Keratinocyte (primary cell): ENCODE data around the gene MYH4. TPM values are rescaled to one million over a fixed set of nuclear protein-coding genes. Genes with fewer than 3 reads are reported as not detected.

ENCODE experiments used
- DNase-seq: peaks from one replicate; pipeline ENCODE4 v3.0.0-alpha.2; 2011; ENCODE audit warnings: low read depth, missing footprints, low spot score
- FAIRE-seq: peaks from 2 replicates; lab custom pipeline; 2011; peaks lifted over from hg19 to GRCh38; lab: Jason Lieb, UNC
- H2AFZ ChIP-seq: 2 replicates; pipeline ENCODE4 v1.6.0; 2012; ENCODE audit warnings: low read length, control low read depth, inconsistent platforms; ENCODE audit not compliant: control insufficient read depth
- H3K27ac ChIP-seq: 2 replicates; pipeline ENCODE4 v1.5.1; 2011; ENCODE audit warnings: low read length; ENCODE audit not compliant: control insufficient read depth, insufficient read depth
- H3K27me3 ChIP-seq: 3 replicates; pipeline ENCODE4 v1.6.0; 2011; ENCODE audit warnings: low read length; ENCODE audit not compliant: control insufficient read depth, insufficient read depth; ENCODE audit errors: extremely low read depth
- H3K36me3 ChIP-seq, 2 experiments: 2 replicates in 1 of 2; 3 replicates in 1 of 2; pipeline ENCODE4 v1.5.1; 2011; ENCODE audit warnings: low read length in 2 of 2, mild to moderate bottlenecking in 1 of 2; ENCODE audit not compliant: control insufficient read depth in 2 of 2, insufficient read depth in 2 of 2; ENCODE audit errors: extremely low read depth in 1 of 2
- H3K4me1 ChIP-seq: 3 replicates; pipeline ENCODE4 v1.5.1; 2011; ENCODE audit warnings: low read length; ENCODE audit not compliant: control insufficient read depth, insufficient read depth; ENCODE audit errors: extremely low read depth
- H3K4me2 ChIP-seq: 3 replicates; pipeline ENCODE4 v1.6.0; 2011; ENCODE audit warnings: low read depth, low read length; ENCODE audit not compliant: control insufficient read depth, insufficient read depth; ENCODE audit errors: extremely low read depth
- H3K4me3 ChIP-seq, 3 experiments: fragments of 200-600 bp in 1 of 3; sonication (generic) in 1 of 3; 2 replicates in 2 of 3; 3 replicates in 1 of 3; pipeline ENCODE4 v1.5.1; 2011 to 2016; ENCODE audit warnings: low read length in 3 of 3, mild to moderate bottlenecking in 3 of 3, control low read depth in 2 of 3, inconsistent platforms in 1 of 3, low read depth in 1 of 3, mixed read lengths in 1 of 3, mixed run types in 1 of 3, moderate library complexity in 1 of 3; ENCODE audit not compliant: control insufficient read depth in 2 of 3, insufficient read depth in 2 of 3; ENCODE audit errors: extremely low read depth in 1 of 3
- H3K79me2 ChIP-seq: 2 replicates; pipeline ENCODE4 v1.6.0; 2012; ENCODE audit warnings: low read length; ENCODE audit not compliant: control insufficient read depth, insufficient read depth
- H3K9ac ChIP-seq: 3 replicates; pipeline ENCODE4 v1.6.0; 2011; ENCODE audit warnings: low read length; ENCODE audit not compliant: control insufficient read depth, insufficient read depth; ENCODE audit errors: extremely low read depth
- H3K9me1 ChIP-seq: 3 replicates; pipeline ENCODE4 v1.6.0; 2011; ENCODE audit warnings: low read length; ENCODE audit not compliant: control insufficient read depth, insufficient read depth; ENCODE audit errors: extremely low read depth
- H3K9me3 ChIP-seq: 2 replicates; pipeline ENCODE4 v1.5.1; 2012; ENCODE audit warnings: low read depth, low read length; ENCODE audit not compliant: control insufficient read depth
- H4K20me1 ChIP-seq: 3 replicates; pipeline ENCODE4 v1.6.0; 2011; ENCODE audit warnings: low read length; ENCODE audit not compliant: control insufficient read depth, insufficient read depth; ENCODE audit errors: extremely low read depth
- CTCF ChIP-seq, 3 experiments: IDR thresholded peaks in 1 of 3; conservative IDR thresholded peaks in 1 of 3; optimal IDR thresholded peaks in 1 of 3; 2 replicates in 2 of 3; 3 replicates in 1 of 3; pipeline versions ENCODE3 to v1.5.1; 2011; ENCODE audit warnings: low read length in 3 of 3, mild to moderate bottlenecking in 3 of 3, moderate library complexity in 2 of 3, control low read depth in 1 of 3, inconsistent platforms in 1 of 3; ENCODE audit not compliant: insufficient read depth in 2 of 3; ENCODE audit errors: extremely low read depth in 1 of 3
- EZH2 ChIP-seq: IDR thresholded peaks from one replicate; pipeline ENCODE4 v1.6.1; 2012; ENCODE audit warnings: inconsistent platforms, mild to moderate bottlenecking, low read length, moderate library complexity
- dilution Hi-C: fragments of 300-500 bp; cut with MboI; formaldehyde crosslinking; loops from one replicate; pipeline ENCODE4 v1.7.0; 2020; ENCODE audit warnings: low sequenced_read_pairs; ENCODE audit not compliant: extremely low pct_ligation_motif_present
- polyA plus RNA-seq, 5 experiments: library from polyadenylated mRNA; depleted of rRNA in 3 of 5; stranded (reverse) in 3 of 5; stranded (forward) in 1 of 5; unstranded in 1 of 5; fragments of >200 nt; gene quantifications; 1 replicate in 1 of 5; 2 replicates in 3 of 5; 3 replicates in 1 of 5; pipeline versions ENCODE4 v1.2.1 to v1.2.3, GENCODE V29; 2011 to 2012; ENCODE audit warnings: missing spikeins in 2 of 5, low read depth in 1 of 5, low replicate concordance in 1 of 5

MYH4 gene
- polyA plus RNA-seq, 1 donor (not counting 4 experiments of a cell fraction or from before 2014, with no cell fraction given), result not detected

GRCh38 chr17:10458701-10459100 is 10.7 kb downstream of the MYH4 start:
- no peak for TF ChIP-seq EZH2
- no peak for TF ChIP-seq CTCF (optimal IDR thresholded peaks at IDR 0.05 in 1 of 3, IDR thresholded peaks at IDR 0.05 in 1 of 3, conservative IDR thresholded peaks at IDR 0.05 in 1 of 3; ENCODE audit: extremely low read depth in 1 of 3, insufficient read depth in 2 of 3, low read length in 3 of 3)
- dilution Hi-C loops, result no loop called here

GRCh38 chr17:10457952-10458351 is 11.4 kb downstream of the MYH4 start:
- Histone ChIP-seq H2AFZ (no peak overlapping the region), H4K20me1 (no peaks in the 10 kb centered on the region), H3K4me3 (no peak overlapping the region), H3K36me3 (no peaks in the 10 kb centered on the region), H3K27me3 (no peaks in the 10 kb centered on the region), H3K4me1 (no peaks in the 10 kb centered on the region), H3K9ac (no peak overlapping the region), H3K27ac (no peak overlapping the region), H3K9me3 (no peaks in the 10 kb centered on the region), H3K79me2 (no peaks in the 10 kb centered on the region), H3K9me1 (no peaks in the 10 kb centered on the region), H3K4me2 (no peak overlapping the region)
- no peak for DNase-seq
- FAIRE-seq, result no peak
- TF ChIP-seq CTCF (optimal IDR thresholded peaks at IDR 0.05 in 1 of 3, IDR thresholded peaks at IDR 0.05 in 1 of 3, conservative IDR thresholded peaks at IDR 0.05 in 1 of 3; ENCODE audit: extremely low read depth in 1 of 3, insufficient read depth in 2 of 3, low read length in 3 of 3) (no peak), EZH2 (no peak)
- dilution Hi-C loops, result no loop called here

More at GRCh38 chr17:10458701-10459100, 10.7 kb downstream of the MYH4 start:
- Histone ChIP-seq H3K36me3 (no peaks in the 10 kb centered on the region), H3K9ac (no peak overlapping the region), H3K4me1 (no peaks in the 10 kb centered on the region), H3K79me2 (no peaks in the 10 kb centered on the region), H3K27me3 (no peaks in the 10 kb centered on the region), H3K9me3 (no peaks in the 10 kb centered on the region), H3K9me1 (no peaks in the 10 kb centered on the region), H2AFZ (no peak overlapping the region), H4K20me1 (no peaks in the 10 kb centered on the region), H3K4me2 (no peak overlapping the region), H3K4me3 (no peak overlapping the region), H3K27ac (no peak overlapping the region)
- no peak for FAIRE-seq
- DNase-seq, result no peak
